GM23248 (cell line): Measurements from ENCODE around the gene ZDHHC24. TPM values are rescaled to one million over a fixed set of nuclear protein-coding genes. Genes with fewer than 3 reads are reported as not detected.
A peak's percentile ranks its signal among the peaks of the same experiment; 100 is the strongest.

Experiments used
- DNase-seq: peaks from one replicate; pipeline ENCODE4 v3.0.0-alpha.2; 2015
- H2AFZ ChIP-seq: fragments of 200-600 bp; sonication (generic); 2 replicates; pipeline ENCODE4 v1.6.1; 2016; ENCODE audit warnings: antibody characterized with exemption
- H3F3A ChIP-seq: fragments of 200-600 bp; sonication (generic); 2 replicates; pipeline ENCODE4 v1.6.1; 2016; ENCODE audit warnings: mild to moderate bottlenecking, antibody characterized with exemption, mixed run types; ENCODE audit not compliant: insufficient read depth
- H3K27ac ChIP-seq: fragments of 200-600 bp; sonication (generic); 2 replicates; pipeline ENCODE4 v1.5.1; 2016; ENCODE audit warnings: mild to moderate bottlenecking
- H3K27me3 ChIP-seq: fragments of 200-600 bp; sonication (generic); replicated peaks from 2 replicates; pipeline ENCODE4 v1.6.1; 2016; ENCODE audit warnings: mild to moderate bottlenecking; ENCODE audit not compliant: insufficient read depth
- H3K36me3 ChIP-seq: fragments of 200-600 bp; sonication (generic); 2 replicates; pipeline ENCODE4 v1.6.1; 2016; ENCODE audit warnings: low read depth, mild to moderate bottlenecking
- H3K4me1 ChIP-seq: fragments of 200-600 bp; sonication (generic); 2 replicates; pipeline ENCODE4 v1.6.1; 2016; ENCODE audit warnings: mild to moderate bottlenecking; ENCODE audit not compliant: insufficient read depth
- H3K4me2 ChIP-seq: fragments of 200-600 bp; sonication (generic); one replicate; pipeline ENCODE4 v1.6.1; 2016; ENCODE audit warnings: mild to moderate bottlenecking; ENCODE audit not compliant: unreplicated experiment
- H3K4me3 ChIP-seq: fragments of 200-600 bp; sonication (generic); 2 replicates; pipeline ENCODE4 v1.5.1; 2016; ENCODE audit warnings: mild to moderate bottlenecking
- H3K79me2 ChIP-seq: fragments of 200-600 bp; sonication (generic); 2 replicates; pipeline ENCODE4 v1.6.1; 2016; ENCODE audit warnings: mild to moderate bottlenecking; ENCODE audit not compliant: insufficient read depth
- H3K9ac ChIP-seq: fragments of 200-600 bp; sonication (generic); 2 replicates; pipeline ENCODE4 v1.6.1; 2016; ENCODE audit warnings: mild to moderate bottlenecking
- H3K9me2 ChIP-seq: fragments of 200-600 bp; sonication (generic); 2 replicates; pipeline ENCODE4 v1.6.1; 2016; ENCODE audit warnings: mixed run types, mild to moderate bottlenecking, moderate library complexity; ENCODE audit not compliant: insufficient read depth
- H3K9me3 ChIP-seq: fragments of 200-600 bp; sonication (generic); one replicate; pipeline ENCODE4 v1.6.1; 2017; ENCODE audit warnings: low read depth
- H4K20me1 ChIP-seq: fragments of 200-600 bp; sonication (generic); 2 replicates; pipeline ENCODE4 v1.6.0; 2016; ENCODE audit not compliant: insufficient read depth
- EZH2 ChIP-seq: fragments of 200-600 bp; sonication (generic); IDR thresholded peaks from 2 replicates; pipeline ENCODE4 v1.6.1; 2018; ENCODE audit warnings: antibody characterized with exemption, mild to moderate bottlenecking; ENCODE audit not compliant: insufficient read depth, poor library complexity, severe bottlenecking
- EZH2phosphoT487 ChIP-seq: fragments of 200-600 bp; sonication (generic); IDR thresholded peaks from 2 replicates; pipeline ENCODE4 v1.6.1; 2018; ENCODE audit warnings: antibody characterized with exemption, moderate library complexity, mild to moderate bottlenecking, low read depth; ENCODE audit not compliant: insufficient read depth
- WGBS, 2 experiments: methylation state at CpG; one replicate each; pipeline ENCODE4 v1.1.6; 2015 to 2017; ENCODE audit warnings: low lambda C conversion rate in 2 of 2, low coverage in 1 of 2; ENCODE audit errors: missing lambda C conversion rate in 2 of 2; 5-methylcytosine and 5-hydroxymethylcytosine counted together
- in situ Hi-C: fragments of 300-500 bp; cut with MboI; formaldehyde crosslinking; loops from 2 replicates; pipeline ENCODE4 v1.15.0; 2020
- polyA plus RNA-seq: library from polyadenylated mRNA; unstranded; fragments of >200 nt; fragmentation: Nextera tagmentation; extraction: Ambion mirVana; gene quantifications from 2 replicates; pipeline ENCODE4 v1.2.1, GENCODE V29; 2016
- total RNA-seq: library from RNA; depleted of rRNA; stranded (reverse); fragments of >200 nt; shearing (Covaris generic); gene quantifications from 2 replicates; pipeline ENCODE4 v1.2.3, GENCODE V29; 2014

The ZDHHC24 gene
- total and polyA plus RNA-seq, 2 experiments from 2014 or later: 20.8 to 23.5 TPM

- DNase-seq: peak; percentile 89
- Histone ChIP-seq H3K4me3 (peak within 1 kb of the TSS; percentile 63), H2AFZ (peak within 1 kb of the TSS; percentile 79), H3F3A (no peaks in the 10 kb centered on the region), H3K4me2 (peak within 1 kb of the TSS; percentile 78), H3K9ac (peak within 1 kb of the TSS; percentile 68), H3K27me3 (no peaks in the 10 kb centered on the region), H3K79me2 (no peaks in the 10 kb centered on the region), H3K36me3 (no peaks in the 10 kb centered on the region), H3K9me2 (no peaks in the 10 kb centered on the region), H3K27ac (no peak within 1 kb of the TSS), H4K20me1 (no peaks in the 10 kb centered on the region), H3K4me1 (no peaks in the 10 kb centered on the region), H3K9me3 (no peaks in the 10 kb centered on the region)
- in situ Hi-C loops: no loop called here
- no peak for TF ChIP-seq EZH2
- WGBS, 2 experiments: 4 to 5% methylated on average over 44 to 53 of the region's 77 CpGs
These were observed 22.5 kb upstream of the ZDHHC24 start, which contains the start of gene CTSF for GRCh38 chr11:66568124-66568916. TSS of gene CTSF (minus strand) at chr11:66568606. CDS start at chr11:66568486, 120 bp downstream.

GRCh38 chr11:66567787-66568123 lies 21.9 kb upstream of the ZDHHC24 start:
- no peaks in the 10 kb centered on the region for H3F3A ChIP-seq
- H3K9me2 ChIP-seq: no peaks in the 10 kb centered on the region
- peak overlapping the region; percentile 63 for H3K4me3 ChIP-seq
- 29 to 35% methylated on average over 15 of the region's 15 CpGs for WGBS, 2 experiments
- no peaks in the 10 kb centered on the region for H3K4me1 ChIP-seq
- TF ChIP-seq EZH2phosphoT487 (no peak), EZH2 (no peak)
- no peaks in the 10 kb centered on the region for H3K27me3 ChIP-seq
- no peaks in the 10 kb centered on the region for H4K20me1 ChIP-seq
- H2AFZ ChIP-seq: peak overlapping the region; percentile 79
- no peaks in the 10 kb centered on the region for H3K36me3 ChIP-seq
- no peaks in the 10 kb centered on the region for H3K79me2 ChIP-seq
- in situ Hi-C loops: no loop called here
- H3K9me3 ChIP-seq: no peaks in the 10 kb centered on the region
- H3K4me2 ChIP-seq: peak overlapping the region; percentile 78
- DNase-seq: no peak
- H3K27ac ChIP-seq: no peak overlapping the region
- peak overlapping the region; percentile 68 for H3K9ac ChIP-seq

GRCh38 chr11:66566221-66566620 lies 20.4 kb upstream of the ZDHHC24 start:
- whole genome bisulfite sequencing, 2 experiments: 79 to 84% methylated on average over 7 to 8 of the region's 8 CpGs
- H4K20me1 ChIP-seq: no peaks in the 10 kb centered on the region
- H3K4me1 ChIP-seq: no peaks in the 10 kb centered on the region
- H3F3A ChIP-seq: no peaks in the 10 kb centered on the region
- H2AFZ ChIP-seq: no peak overlapping the region
- H3K4me2 ChIP-seq: no peak overlapping the region
- no peak overlapping the region for H3K27ac ChIP-seq
- no peaks in the 10 kb centered on the region for H3K36me3 ChIP-seq
- H3K27me3 ChIP-seq: no peaks in the 10 kb centered on the region
- H3K79me2 ChIP-seq: no peaks in the 10 kb centered on the region
- H3K4me3 ChIP-seq: no peak overlapping the region
- in situ Hi-C loops: no loop called here
- TF ChIP-seq EZH2: no peak
- no peak for TF ChIP-seq EZH2phosphoT487
- no peaks in the 10 kb centered on the region for H3K9me3 ChIP-seq
- DNase-seq: no peak
- no peaks in the 10 kb centered on the region for H3K9me2 ChIP-seq
- no peak overlapping the region for H3K9ac ChIP-seq

- TF ChIP-seq EZH2phosphoT487 (no peak), EZH2 (no peak)
These were observed 19.1 kb upstream of the ZDHHC24 start for GRCh38 chr11:66564984-66565383.

More at GRCh38 chr11:66564984-66565383, 19.1 kb upstream of the ZDHHC24 start:
- Histone ChIP-seq H3K79me2 (no peaks in the 10 kb centered on the region), H3K9ac (no peak overlapping the region), H3K4me2 (no peak overlapping the region), H3K36me3 (no peaks in the 10 kb centered on the region), H3K4me3 (no peak overlapping the region), H3K9me3 (no peaks in the 10 kb centered on the region), H2AFZ (no peak overlapping the region), H3K27me3 (no peaks in the 10 kb centered on the region), H3K4me1 (no peaks in the 10 kb centered on the region), H3K9me2 (no peaks in the 10 kb centered on the region), H3K27ac (no peak overlapping the region), H3F3A (no peaks in the 10 kb centered on the region), H4K20me1 (no peaks in the 10 kb centered on the region)
- in situ Hi-C loops: no loop called here
- DNase-seq: no peak
- 76 to 80% methylated on average over 5 of the region's 5 CpGs for WGBS, 2 experiments
